IPS-11a (cell line): ENCODE results near the gene LEPROT.

ENCODE experiments used
- H3K4me3 ChIP-seq: one replicate; pipeline ENCODE4 v1.5.1; 2013; ENCODE audit warnings: low read depth, low read length, control low read depth

LEPROT gene

GRCh38 chr1:65412256-65412983, 8.0 kb upstream of the LEPROT start:
- H3K4me3 ChIP-seq, result no peak overlapping the region

DNA sequence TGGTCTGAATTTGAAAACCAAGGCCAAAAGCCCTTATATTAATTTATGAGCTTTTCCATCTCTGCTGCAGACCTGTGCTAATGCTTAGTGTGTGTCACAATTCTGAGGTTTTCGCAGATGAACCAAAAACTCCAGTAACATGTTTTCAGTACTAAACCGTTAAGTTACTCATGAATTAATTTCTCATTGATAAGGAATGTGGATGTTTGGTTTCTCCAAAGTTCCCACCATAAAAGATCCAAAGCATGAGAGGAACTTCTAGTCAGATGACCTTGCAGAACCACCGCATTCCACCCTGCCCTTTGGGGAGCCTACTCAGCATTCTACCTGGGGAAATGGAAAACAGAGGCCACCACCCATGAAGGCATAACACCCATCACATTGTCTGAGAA, 7.5 kb upstream of the LEPROT start:
- H3K4me3 ChIP-seq, result no peak overlapping the region

DNA sequence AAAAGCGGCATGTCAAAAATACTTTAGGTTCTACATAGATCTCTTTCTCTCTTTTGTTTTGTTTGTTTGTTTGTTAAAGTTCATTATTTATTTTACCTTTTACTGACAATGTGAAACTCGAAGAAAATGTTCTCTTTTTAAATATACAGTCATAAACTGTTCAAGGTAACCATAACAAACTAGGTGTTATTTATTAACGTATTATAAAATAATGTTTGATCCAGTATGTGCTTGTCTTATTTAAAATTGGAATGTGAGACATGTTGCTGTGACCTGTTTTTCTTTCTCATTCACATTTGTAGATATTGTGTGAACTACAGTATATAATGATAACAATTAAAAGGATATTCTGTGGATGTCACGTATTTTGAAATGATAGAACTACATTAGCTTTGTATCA, 5.9 kb upstream of the LEPROT start:
- no peak overlapping the region for H3K4me3 ChIP-seq

DNA sequence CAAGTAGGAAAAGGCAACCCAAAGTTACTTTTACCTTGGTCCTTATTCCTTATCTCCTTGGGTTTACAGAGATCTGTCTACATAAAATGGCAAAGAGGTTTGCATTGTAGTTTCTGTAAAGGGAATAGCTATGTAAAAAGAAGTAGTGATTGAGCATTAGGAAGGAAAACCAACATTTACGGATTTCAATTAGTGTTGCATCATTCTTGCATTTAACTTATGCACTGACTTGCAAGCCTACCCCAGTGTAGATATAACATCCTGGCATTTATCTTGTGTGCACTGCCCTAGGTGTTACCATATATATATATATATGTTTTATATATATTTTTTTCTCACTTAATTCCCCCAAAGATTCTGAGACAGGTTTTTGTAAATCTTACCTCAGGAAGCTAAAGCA, 3.7 kb upstream of the LEPROT start:
- H3K4me3 ChIP-seq, result no peak overlapping the region

DNA sequence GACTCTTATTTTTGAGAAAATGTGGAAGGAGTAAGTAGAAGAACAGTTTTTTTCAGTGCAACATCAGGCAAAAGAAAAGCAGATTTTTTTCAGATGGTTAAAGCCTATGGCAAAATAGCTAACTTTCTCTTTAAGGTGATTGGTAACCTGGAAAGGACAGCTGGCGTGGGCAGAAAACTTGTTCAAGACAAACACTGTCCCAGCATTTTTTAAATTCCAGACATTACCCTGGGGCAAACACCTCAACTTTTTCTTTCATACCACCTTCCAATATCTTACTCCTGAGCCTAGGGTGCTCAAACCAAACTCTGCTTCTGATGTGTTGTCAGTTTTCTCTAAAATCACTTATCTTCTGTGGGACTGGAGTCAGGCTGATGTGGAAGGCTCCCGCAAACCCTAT, 2.7 kb upstream of the LEPROT start:
- no peak overlapping the region for H3K4me3 ChIP-seq

GRCh38 chr1:65418522-65419185, 1.8 kb upstream of the LEPROT start:
- H3K4me3 ChIP-seq, result peak overlapping the region; percentile 22

DNA sequence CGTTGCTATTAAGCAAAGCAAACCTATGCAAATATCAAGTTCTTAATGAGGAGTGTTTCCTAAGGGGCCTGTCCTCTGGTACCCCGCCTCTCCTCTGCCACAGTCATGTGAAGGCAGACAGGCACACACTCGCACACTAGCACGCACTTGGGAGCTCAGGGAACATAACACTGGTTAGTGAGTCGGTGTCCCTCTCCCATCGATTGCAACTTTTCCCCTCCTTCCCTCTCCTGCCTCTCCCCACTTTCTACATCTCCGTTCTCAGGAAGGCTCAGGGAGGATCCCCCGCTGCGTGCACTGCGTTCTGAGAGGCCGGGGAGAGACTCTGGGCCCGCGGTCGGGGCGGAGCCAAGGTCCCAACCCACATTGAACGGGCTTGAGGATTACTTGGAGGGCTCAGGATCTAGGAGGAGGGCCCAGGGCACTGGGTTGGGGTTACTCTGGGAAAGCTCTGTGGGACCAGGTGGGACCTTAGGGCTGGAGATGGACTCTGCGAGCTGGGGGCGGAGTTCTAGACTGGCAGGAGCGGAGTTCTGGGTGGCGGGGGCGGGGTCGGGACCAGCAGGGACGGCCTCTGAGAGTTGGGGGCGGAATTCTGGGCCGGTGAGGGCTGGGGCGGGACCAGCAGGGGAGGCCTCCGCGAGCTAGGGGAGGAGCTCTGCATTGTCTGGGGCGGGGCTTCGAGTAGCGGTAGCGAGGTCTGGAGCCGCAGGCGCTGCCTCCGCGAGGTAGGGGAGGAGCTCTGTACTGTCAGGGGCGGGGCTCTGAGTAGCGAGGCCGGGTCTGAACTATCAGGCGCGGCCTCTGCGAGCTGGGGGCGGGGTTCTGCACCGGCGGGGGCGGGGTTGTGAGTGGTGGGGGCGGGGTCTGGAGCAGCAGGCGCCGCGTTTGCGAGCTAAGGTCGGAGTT, 533 bp upstream of the LEPROT start:
- peak overlapping the region; percentile 67 for H3K4me3 ChIP-seq

DNA sequence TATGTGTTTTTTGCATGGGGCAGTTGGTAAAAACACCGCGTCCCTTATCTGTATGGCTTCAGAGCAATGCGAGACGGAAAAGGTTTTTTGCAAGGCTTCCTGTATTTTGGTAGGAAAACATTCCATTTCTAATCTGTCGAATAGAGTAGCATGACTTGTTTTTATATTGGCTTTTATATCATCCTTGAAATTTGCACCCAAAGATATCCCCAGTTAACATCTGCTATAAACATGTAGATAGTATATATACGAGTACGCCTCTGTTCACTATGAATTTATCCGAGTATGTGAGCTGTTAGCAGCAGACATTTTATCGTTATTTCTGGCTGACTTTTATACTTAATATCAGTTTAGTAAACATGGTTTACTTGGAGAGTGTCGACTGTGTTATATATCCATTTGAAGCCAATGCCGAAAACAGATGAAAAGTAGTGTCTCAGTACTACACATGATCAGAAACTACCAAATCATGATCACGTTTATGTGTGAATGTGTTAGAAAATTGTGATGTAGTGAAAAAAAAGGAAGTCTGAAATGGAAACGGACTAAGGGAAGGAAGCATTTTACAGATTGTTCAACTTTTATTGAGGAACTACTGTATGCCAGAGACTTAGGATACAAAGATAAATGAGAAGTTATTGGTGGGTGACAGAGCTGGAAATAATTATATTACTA, 1.0 kb downstream of the LEPROT start:
- H3K4me3 ChIP-seq, result peak overlapping the region; percentile 84

- H3K4me3 ChIP-seq, result no peak overlapping the region
Measured at GRCh38 chr1:65422241-65423203, 2.1 kb downstream of the LEPROT start.

DNA sequence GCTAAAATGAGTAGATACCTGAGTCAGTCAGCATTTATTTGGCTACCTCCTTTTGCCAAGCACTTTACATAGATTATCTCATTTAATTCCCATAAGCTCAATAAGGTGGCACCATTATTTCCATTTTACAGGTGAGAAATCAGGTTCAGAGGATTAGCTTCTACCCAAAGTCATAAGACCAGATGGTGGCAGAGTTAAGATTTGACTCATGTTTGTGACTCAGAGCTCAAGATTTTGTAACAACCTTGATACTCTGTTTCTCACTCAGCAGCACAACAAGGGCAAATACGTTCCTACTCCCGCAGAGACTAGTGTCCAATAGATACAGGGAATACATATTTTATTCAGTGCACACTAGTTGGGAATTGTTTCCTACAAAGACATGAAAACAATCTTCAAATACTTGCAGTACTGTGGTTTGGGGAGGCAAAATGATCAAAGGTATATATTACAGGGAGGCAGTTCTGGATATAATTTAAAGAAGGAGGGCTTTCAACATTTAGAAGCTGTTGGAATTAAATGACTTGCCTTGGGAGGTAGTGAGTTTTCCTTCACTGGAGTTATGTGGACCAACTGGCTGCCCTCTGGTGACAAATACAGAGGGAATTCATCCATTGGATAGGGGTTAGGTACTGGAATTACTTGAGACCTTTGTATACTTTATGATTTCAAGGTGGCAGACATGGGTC, 3.6 kb downstream of the LEPROT start:
- H3K4me3 ChIP-seq, result no peak overlapping the region

DNA sequence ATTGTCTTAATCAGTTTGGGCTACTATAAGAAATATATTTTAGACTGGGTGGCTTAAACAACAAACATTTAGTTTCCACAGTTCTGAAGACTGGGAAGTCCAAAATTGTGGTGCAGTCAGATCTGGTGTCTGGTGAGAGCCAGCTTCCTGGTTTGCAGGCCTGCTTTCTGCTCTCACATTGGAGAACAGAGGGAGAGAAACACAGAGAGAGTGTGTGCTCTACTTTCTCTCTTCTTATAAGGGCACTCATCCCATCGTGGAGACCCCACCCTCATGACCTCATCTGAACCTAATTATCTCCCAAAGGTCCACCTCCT, 4.1 kb downstream of the LEPROT start:
- no peak overlapping the region for H3K4me3 ChIP-seq

- H3K4me3 ChIP-seq, result no peak overlapping the region
Measured at GRCh38 chr1:65425006-65425405, 4.5 kb downstream of the LEPROT start.

GRCh38 chr1:65425697-65426096, 5.2 kb downstream of the LEPROT start:
- no peak overlapping the region for H3K4me3 ChIP-seq

DNA sequence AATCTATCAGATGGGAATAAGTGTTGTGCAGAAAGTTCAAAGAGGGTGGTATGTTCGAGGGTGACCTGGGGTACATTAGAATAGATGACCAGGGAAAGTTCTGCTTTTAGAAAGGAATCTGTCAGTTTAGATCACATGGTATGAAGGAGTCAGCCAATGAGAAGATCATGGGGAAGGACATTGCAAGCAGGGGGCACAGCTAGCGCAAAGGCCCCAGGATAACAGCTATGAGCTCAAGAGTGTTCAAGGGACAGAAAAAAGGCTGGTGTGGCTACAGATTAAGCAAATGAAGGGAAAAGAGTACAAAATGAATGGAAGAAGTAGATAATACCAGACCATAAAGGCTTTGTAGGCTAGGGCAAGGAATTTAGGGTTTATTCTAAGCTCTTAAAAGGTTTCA, 8.6 kb downstream of the LEPROT start:
- H3K4me3 ChIP-seq, result no peak overlapping the region

DNA sequence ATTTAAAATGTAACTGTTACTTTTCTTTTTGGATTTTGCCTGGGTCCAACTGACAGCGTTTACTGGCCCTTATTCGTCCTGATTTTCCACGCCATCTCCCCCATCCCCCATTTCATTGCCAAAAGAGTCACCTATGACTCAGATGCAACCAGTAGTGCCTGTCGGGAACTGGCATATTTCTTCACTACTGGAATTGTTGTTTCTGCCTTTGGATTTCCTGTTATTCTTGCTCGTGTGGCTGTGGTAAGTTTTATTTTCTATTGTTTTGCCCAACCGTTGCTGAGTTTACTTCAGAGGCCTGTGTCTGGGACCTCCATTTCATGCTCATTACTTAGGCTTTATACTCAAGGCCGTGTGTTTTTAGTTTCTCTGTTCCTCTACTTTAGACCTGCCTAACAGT, 9.3 kb downstream of the LEPROT start:
- no peak overlapping the region for H3K4me3 ChIP-seq

GRCh38 chr1:65431111-65431705, 10.7 kb downstream of the LEPROT start:
- no peak overlapping the region for H3K4me3 ChIP-seq

DNA sequence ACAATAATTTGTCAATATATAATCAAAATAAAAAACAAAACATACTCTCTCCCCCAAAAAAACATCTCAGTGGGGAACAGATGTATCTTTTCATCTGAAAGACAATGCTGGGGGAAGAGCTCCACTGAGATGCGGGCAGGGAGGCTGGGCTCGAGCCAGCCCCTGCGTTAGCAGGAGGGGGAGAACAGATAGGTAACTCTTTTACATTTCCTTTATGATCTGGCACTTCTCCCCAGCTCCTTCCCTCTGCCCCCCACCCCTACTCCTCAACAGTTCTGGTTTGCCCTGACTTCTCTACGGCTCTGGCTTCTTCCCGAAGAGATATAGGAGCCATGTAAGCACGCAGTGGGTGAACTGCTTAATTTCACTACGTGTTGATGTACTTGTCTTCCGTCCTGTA, 12.4 kb downstream of the LEPROT start:
- no peak overlapping the region for H3K4me3 ChIP-seq

DNA sequence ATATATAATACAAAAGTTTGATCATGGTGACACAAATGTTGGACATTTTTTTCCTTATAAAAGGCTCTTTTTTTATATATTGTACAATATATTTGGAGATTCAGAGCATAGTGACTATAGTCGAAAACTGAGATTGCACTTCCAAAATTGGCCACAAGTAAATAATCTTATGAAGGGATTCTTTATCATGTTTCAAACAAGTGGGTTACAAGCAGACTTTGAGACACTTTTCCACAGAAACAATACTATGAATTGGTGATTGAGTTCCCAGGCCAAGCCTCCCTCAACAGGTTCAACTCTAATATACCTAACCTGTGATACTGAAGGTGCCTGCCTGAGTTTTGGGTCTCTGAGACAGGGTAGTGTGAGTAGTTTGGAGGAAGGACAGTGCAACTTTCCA, 13.8 kb downstream of the LEPROT start:
- H3K4me3 ChIP-seq, result no peak overlapping the region

- H3K4me3 ChIP-seq, result no peak overlapping the region
Measured at GRCh38 chr1:65434760-65435159, 14.3 kb downstream of the LEPROT start.
